Neural progenitor cell (in vitro differentiated cells): Measurements from ENCODE around the gene ADAMTS12.

Experiments
- CTCF ChIP-seq: fragments of 200-600 bp; sonication (generic); IDR thresholded peaks from 2 replicates; pipeline ENCODE4 v1.5.1; 2017; ENCODE audit warnings: antibody characterized with exemption, mild to moderate bottlenecking
- EZH2 ChIP-seq: fragments of 200-600 bp; sonication (generic); IDR thresholded peaks from 2 replicates; pipeline ENCODE4 v1.6.1; 2017; ENCODE audit warnings: antibody characterized with exemption, mild to moderate bottlenecking, moderate library complexity
- EZH2phosphoT487 ChIP-seq: fragments of 200-600 bp; sonication (generic); IDR thresholded peaks from 2 replicates; pipeline ENCODE4 v1.6.1; 2017; ENCODE audit warnings: antibody characterized with exemption

GRCh38 chr5:33758737-33759136, 133.1 kb downstream of the ADAMTS12 start:
- TF ChIP-seq EZH2: no peak
- no peak for TF ChIP-seq CTCF
- no peak for TF ChIP-seq EZH2phosphoT487
